Loucy (cell line): ENCODE results near the gene SLC17A9.
A peak's percentile ranks its signal among the peaks of the same experiment; 100 is the strongest.

ENCODE experiments used
- H2AFZ ChIP-seq: fragments of 200-600 bp; sonication (generic); 2 replicates; pipeline ENCODE4 v1.6.0; 2016; ENCODE audit warnings: antibody characterized with exemption, mild to moderate bottlenecking, low read length, moderate library complexity
- H3F3A ChIP-seq: fragments of 200-600 bp; 2 replicates; pipeline ENCODE4 v1.6.0; 2016; ENCODE audit warnings: antibody characterized with exemption, low read depth, mild to moderate bottlenecking
- H3K27me3 ChIP-seq: fragments of 200-600 bp; sonication (generic); 2 replicates; pipeline ENCODE4 v1.6.1; 2014; ENCODE audit warnings: low read length, mild to moderate bottlenecking; ENCODE audit not compliant: insufficient read depth, poor library complexity, severe bottlenecking
- H3K36me3 ChIP-seq: fragments of 200-600 bp; sonication (generic); 2 replicates; pipeline ENCODE4 v1.6.1; 2016; ENCODE audit warnings: low read length; ENCODE audit not compliant: insufficient read depth
- H3K4me1 ChIP-seq: fragments of 200-600 bp; sonication (generic); 2 replicates; pipeline ENCODE4 v1.5.1; 2014; ENCODE audit warnings: low read length, mild to moderate bottlenecking; ENCODE audit not compliant: insufficient read depth, poor library complexity, severe bottlenecking
- H3K4me2 ChIP-seq: fragments of 200-600 bp; sonication (generic); 2 replicates; pipeline ENCODE4 v1.6.0; 2014; ENCODE audit warnings: antibody characterized with exemption, low read length, low read depth, mild to moderate bottlenecking; ENCODE audit not compliant: poor library complexity, severe bottlenecking
- H3K4me3 ChIP-seq: fragments of 200-600 bp; sonication (generic); 2 replicates; pipeline ENCODE4 v1.5.1; 2014; ENCODE audit warnings: low read length, mild to moderate bottlenecking, mixed read lengths; ENCODE audit not compliant: poor library complexity, severe bottlenecking
- H3K79me2 ChIP-seq: fragments of 200-600 bp; sonication (generic); 2 replicates; pipeline ENCODE4 v1.6.1; 2014; ENCODE audit warnings: low read length; ENCODE audit not compliant: insufficient read depth
- H3K9ac ChIP-seq: fragments of 200-600 bp; sonication (generic); 2 replicates; pipeline ENCODE4 v1.6.0; 2014; ENCODE audit warnings: mild to moderate bottlenecking, low read depth, low read length, moderate library complexity; ENCODE audit not compliant: poor library complexity, severe bottlenecking
- H3K9me2 ChIP-seq: fragments of 200-600 bp; sonication (generic); replicated peaks from 2 replicates; pipeline ENCODE4 v1.6.1; 2016; ENCODE audit warnings: low read depth, low read length, mixed read lengths
- H3K9me3 ChIP-seq: fragments of 200-600 bp; sonication (generic); 2 replicates; pipeline ENCODE4 v1.6.1; 2014; ENCODE audit warnings: mild to moderate bottlenecking, antibody characterized with exemption, low read length, low read depth; ENCODE audit not compliant: insufficient read depth
- H4K20me1 ChIP-seq: fragments of 200-600 bp; sonication (generic); 2 replicates; pipeline ENCODE4 v1.6.0; 2014; ENCODE audit warnings: antibody characterized with exemption, low read length, mild to moderate bottlenecking; ENCODE audit not compliant: insufficient read depth, poor library complexity, severe bottlenecking
- CTCF ChIP-seq: fragments of 200-600 bp; sonication (generic); conservative IDR thresholded peaks from 2 replicates; pipeline ENCODE4 v1.5.1; 2014; ENCODE audit warnings: mild to moderate bottlenecking, antibody characterized with exemption, low read length
- EZH2phosphoT487 ChIP-seq: fragments of 200-600 bp; IDR thresholded peaks from 2 replicates; pipeline ENCODE4 v1.6.1; 2018; ENCODE audit warnings: antibody characterized with exemption, mild to moderate bottlenecking, moderate library complexity, borderline replicate concordance

Gene SLC17A9

GRCh38 chr20:62925420-62926228 is 26.9 kb upstream of the SLC17A9 start:
- H3F3A ChIP-seq = peaks cover 8% of the 10 kb centered on the region; the same call in 1 of the 2 replicates
- H3K4me2 ChIP-seq = peak overlapping the region; percentile 96
- peaks cover 87% of the 10 kb centered on the region for H4K20me1 ChIP-seq
- no peaks in the 10 kb centered on the region for H3K9me2 ChIP-seq
- no peaks in the 10 kb centered on the region for H3K27me3 ChIP-seq
- no peak overlapping the region for H2AFZ ChIP-seq
- peak overlapping the region; percentile 86 for H3K4me3 ChIP-seq
- no peaks in the 10 kb centered on the region for H3K9me3 ChIP-seq
- peak overlapping the region; percentile 89 for H3K9ac ChIP-seq
- peaks cover 99% of the 10 kb centered on the region for H3K79me2 ChIP-seq
- TF ChIP-seq EZH2phosphoT487 (no peak), CTCF (no peak)
- no peaks in the 10 kb centered on the region for H3K36me3 ChIP-seq
- peaks cover 65% of the 10 kb centered on the region for H3K4me1 ChIP-seq

GRCh38 chr20:62926229-62927127 is 26.0 kb upstream of the SLC17A9 start, which contains the start of gene DIDO1:
DIDO1 (minus strand) TSS chr20:62926505.
- peaks cover 8% of the 10 kb centered on the region; the same call in 1 of the 2 replicates for H3F3A ChIP-seq
- H3K4me2 ChIP-seq = peak within 1 kb of the TSS; percentile 96
- H3K9me2 ChIP-seq = no peaks in the 10 kb centered on the region
- no peak within 1 kb of the TSS; the same call in 1 of the 2 replicates for H2AFZ ChIP-seq
- H4K20me1 ChIP-seq = peaks cover 88% of the 10 kb centered on the region
- H3K4me3 ChIP-seq = peak within 1 kb of the TSS; percentile 86
- peak within 1 kb of the TSS; percentile 89 for H3K9ac ChIP-seq
- H3K9me3 ChIP-seq = no peaks in the 10 kb centered on the region
- H3K79me2 ChIP-seq = peaks cover 99% of the 10 kb centered on the region
- no peaks in the 10 kb centered on the region for H3K27me3 ChIP-seq
- TF ChIP-seq EZH2phosphoT487 (no peak), CTCF (peak; percentile 38)
- peaks cover 71% of the 10 kb centered on the region for H3K4me1 ChIP-seq
- no peaks in the 10 kb centered on the region for H3K36me3 ChIP-seq

- peaks cover 8% of the 10 kb centered on the region; the same call in 1 of the 2 replicates for H3F3A ChIP-seq
- H3K4me3 ChIP-seq = peak overlapping the region; percentile 86
- H4K20me1 ChIP-seq = peaks cover 85% of the 10 kb centered on the region
- no peaks in the 10 kb centered on the region for H3K9me2 ChIP-seq
- peak overlapping the region; percentile 92 for H3K4me2 ChIP-seq
- H3K9ac ChIP-seq = peak overlapping the region; percentile 98
- peaks cover 73% of the 10 kb centered on the region for H3K4me1 ChIP-seq
- H3K36me3 ChIP-seq = no peaks in the 10 kb centered on the region
- TF ChIP-seq EZH2phosphoT487 = no peak
- H2AFZ ChIP-seq = no peak overlapping the region
- no peaks in the 10 kb centered on the region for H3K9me3 ChIP-seq
- H3K27me3 ChIP-seq = no peaks in the 10 kb centered on the region
- peaks cover 99% of the 10 kb centered on the region for H3K79me2 ChIP-seq
These were observed 25.3 kb upstream of the SLC17A9 start for GRCh38 chr20:62927128-62927705.
